PC-9 (cell line): ENCODE data around the gene PNPT1.

Source experiments
- EZH2 ChIP-seq: fragments of 200-600 bp; sonication (generic); IDR thresholded peaks from 2 replicates; pipeline ENCODE4 v1.8.0; 2017; ENCODE audit warnings: antibody characterized with exemption, low read depth
- TF ChIP-seq, protein P1 (sequence below): fragments of 200-600 bp; sonication (generic); conservative IDR thresholded peaks from 2 replicates; pipeline ENCODE4 v1.6.1; 2017; ENCODE audit warnings: mixed run types, antibody characterized with exemption, mild to moderate bottlenecking, moderate library complexity

DNA sequence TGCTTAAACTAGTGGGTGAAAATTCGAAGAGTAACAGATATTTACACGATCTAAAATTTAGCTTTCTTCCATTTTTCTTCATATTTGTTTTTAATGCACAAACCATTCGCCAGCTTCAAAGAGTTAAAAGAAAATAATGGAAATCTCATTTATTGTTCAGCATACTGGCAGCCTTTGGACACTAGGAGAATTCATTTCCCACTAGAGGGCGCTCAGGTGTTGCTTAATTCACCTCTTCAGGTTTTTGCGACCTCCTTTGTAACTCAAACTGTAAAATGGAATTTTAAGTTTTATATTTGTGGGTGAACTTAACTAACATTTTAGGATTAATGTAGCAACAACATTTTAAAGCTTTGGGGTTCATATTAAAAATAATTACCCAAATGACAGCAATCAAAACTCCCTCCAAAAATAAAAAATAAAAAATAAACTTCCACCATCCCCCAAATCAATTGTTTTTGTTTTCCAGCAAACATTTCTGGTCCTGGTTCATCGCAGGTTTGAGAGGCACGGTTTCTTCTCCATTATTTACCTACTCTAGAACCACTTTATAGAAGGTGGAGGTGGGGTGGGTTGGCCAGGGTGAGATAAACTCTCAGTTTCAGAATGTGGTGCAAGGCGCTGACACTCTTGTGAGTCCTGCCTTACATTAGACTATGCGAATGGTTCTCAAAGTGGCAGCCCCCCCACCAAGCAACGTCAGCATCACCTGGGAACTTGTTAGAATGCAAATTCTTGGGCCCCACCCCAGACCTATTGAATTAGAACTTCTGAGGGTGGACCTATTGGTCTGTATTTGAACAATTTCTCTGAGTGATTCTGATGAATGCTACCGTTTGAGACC lies 24.7 kb upstream of the PNPT1 start:
- TF ChIP-seq EZH2: no peak
- TF ChIP-seq, protein P1, sequence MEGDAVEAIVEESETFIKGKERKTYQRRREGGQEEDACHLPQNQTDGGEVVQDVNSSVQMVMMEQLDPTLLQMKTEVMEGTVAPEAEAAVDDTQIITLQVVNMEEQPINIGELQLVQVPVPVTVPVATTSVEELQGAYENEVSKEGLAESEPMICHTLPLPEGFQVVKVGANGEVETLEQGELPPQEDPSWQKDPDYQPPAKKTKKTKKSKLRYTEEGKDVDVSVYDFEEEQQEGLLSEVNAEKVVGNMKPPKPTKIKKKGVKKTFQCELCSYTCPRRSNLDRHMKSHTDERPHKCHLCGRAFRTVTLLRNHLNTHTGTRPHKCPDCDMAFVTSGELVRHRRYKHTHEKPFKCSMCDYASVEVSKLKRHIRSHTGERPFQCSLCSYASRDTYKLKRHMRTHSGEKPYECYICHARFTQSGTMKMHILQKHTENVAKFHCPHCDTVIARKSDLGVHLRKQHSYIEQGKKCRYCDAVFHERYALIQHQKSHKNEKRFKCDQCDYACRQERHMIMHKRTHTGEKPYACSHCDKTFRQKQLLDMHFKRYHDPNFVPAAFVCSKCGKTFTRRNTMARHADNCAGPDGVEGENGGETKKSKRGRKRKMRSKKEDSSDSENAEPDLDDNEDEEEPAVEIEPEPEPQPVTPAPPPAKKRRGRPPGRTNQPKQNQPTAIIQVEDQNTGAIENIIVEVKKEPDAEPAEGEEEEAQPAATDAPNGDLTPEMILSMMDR: peak; percentile 97
